Measurements from ENCODE around the gene EBI3. TPM values are rescaled to one million over a fixed set of nuclear protein-coding genes. Genes with fewer than 3 reads are reported as not detected.

The EBI3 gene
- total and polyA plus RNA-seq, 2 of the 13 experiments (the other 11 are each of a cell fraction or from before 2014, with no cell fraction given): 3.4 TPM; not detected in 1

DNA sequence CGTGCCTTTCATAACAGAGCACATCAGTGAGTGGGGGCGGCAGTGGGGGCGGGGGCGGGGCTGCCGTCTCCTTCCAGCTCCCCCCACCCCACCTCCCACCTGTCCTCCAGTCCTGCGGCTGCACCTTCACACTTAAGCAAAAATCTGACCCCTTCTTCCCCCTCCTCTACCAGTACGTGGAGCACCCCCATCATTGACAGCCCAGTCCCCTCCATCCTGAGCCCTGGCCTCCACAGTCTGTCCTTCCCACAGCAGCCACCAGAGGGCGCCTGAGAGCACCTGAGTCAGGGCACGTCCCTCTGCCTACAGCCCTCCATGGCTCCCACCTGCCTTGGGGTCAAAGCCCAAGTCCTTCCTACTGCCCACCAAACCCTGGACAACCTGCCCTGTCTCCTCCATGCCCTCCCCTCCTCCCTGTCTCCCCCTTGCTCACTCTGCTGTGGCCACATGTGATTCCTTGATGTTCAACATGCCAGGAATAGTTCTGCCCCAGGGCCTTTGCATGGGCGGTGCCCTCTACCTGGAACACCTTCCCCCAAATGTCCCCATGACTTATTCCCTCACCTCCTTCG is 4.0 kb downstream of the EBI3 start (continued):
- TF ChIP-seq ZNF709 (CRISPR knock-in tag; IDR thresholded peaks at IDR 0.05) (no peak), YY1 (IDR thresholded peaks at IDR 0.05; ENCODE audit: insufficient read depth, insufficient replicate concordance, low read depth, low read length) (peak; percentile 34), ZNF136 (CRISPR knock-in tag; IDR thresholded peaks at IDR 0.05; ENCODE audit: low read depth) (no peak), ZMYM2 (CRISPR knock-in tag; IDR thresholded peaks at IDR 0.05) (peak; percentile 94), HNF4G (IDR thresholded peaks at IDR 0.05; ENCODE audit: borderline replicate concordance, low read depth, low read length) (no peak), HNF4G (CRISPR knock-in tag; IDR thresholded peaks at IDR 0.05; ENCODE audit: borderline replicate concordance, low read depth) (no peak), ZNF883 (CRISPR knock-in tag; IDR thresholded peaks at IDR 0.05; ENCODE audit: not compliant biosample characterization) (no peak), DMAP1 (CRISPR knock-in tag; IDR thresholded peaks at IDR 0.05) (no peak), MEF2D (CRISPR knock-in tag; IDR thresholded peaks at IDR 0.05) (no peak), KAT2B (IDR thresholded peaks at IDR 0.05; ENCODE audit: borderline replicate concordance, low read depth, low read length) (no peak), ZNF350 (CRISPR knock-in tag; IDR thresholded peaks at IDR 0.05; ENCODE audit: borderline replicate concordance, low read depth) (peak; percentile 53; the same call in 1 of the 2 replicates), ZNF577 (CRISPR knock-in tag; IDR thresholded peaks at IDR 0.05; ENCODE audit: borderline replicate concordance, low read depth) (no peak), SIN3A (IDR thresholded peaks at IDR 0.05; ENCODE audit: borderline replicate concordance, low read depth, low read length) (no peak), RXRB (CRISPR knock-in tag; IDR thresholded peaks at IDR 0.05; ENCODE audit: borderline replicate concordance) (peak; percentile 50; the same call in 1 of the 2 replicates), ZNF777 (CRISPR knock-in tag; IDR thresholded peaks at IDR 0.05) (no peak), RORA (CRISPR knock-in tag; IDR thresholded peaks at IDR 0.05) (no peak), MED1 (CRISPR knock-in tag; IDR thresholded peaks at IDR 0.05) (0 out of 2 replicates have a peak, but pooled peaks have one; percentile 30), KMT2A (CRISPR knock-in tag; IDR thresholded peaks at IDR 0.05) (no peak), HCFC1 (IDR thresholded peaks at IDR 0.05; ENCODE audit: low read depth, low read length) (no peak), SMC3 (IDR thresholded peaks at IDR 0.05; ENCODE audit: low read length) (peak; percentile 16; the same call in 1 of the 2 replicates), CBFB (CRISPR knock-in tag; IDR thresholded peaks at IDR 0.05) (no peak), SAP130 (CRISPR knock-in tag; IDR thresholded peaks at IDR 0.05; ENCODE audit: low read depth) (no peak), POLR2A (IDR thresholded peaks at IDR 0.05; ENCODE audit: insufficient read depth in 1 of 2, low read depth in 2 of 2, low read length in 2 of 2) (no peak), POLR2AphosphoS2 (IDR thresholded peaks at IDR 0.05; ENCODE audit: low read depth, low read length) (no peak), ZNF44 (CRISPR knock-in tag; IDR thresholded peaks at IDR 0.05) (no peak)
- TF ChIP-seq, protein P1, sequence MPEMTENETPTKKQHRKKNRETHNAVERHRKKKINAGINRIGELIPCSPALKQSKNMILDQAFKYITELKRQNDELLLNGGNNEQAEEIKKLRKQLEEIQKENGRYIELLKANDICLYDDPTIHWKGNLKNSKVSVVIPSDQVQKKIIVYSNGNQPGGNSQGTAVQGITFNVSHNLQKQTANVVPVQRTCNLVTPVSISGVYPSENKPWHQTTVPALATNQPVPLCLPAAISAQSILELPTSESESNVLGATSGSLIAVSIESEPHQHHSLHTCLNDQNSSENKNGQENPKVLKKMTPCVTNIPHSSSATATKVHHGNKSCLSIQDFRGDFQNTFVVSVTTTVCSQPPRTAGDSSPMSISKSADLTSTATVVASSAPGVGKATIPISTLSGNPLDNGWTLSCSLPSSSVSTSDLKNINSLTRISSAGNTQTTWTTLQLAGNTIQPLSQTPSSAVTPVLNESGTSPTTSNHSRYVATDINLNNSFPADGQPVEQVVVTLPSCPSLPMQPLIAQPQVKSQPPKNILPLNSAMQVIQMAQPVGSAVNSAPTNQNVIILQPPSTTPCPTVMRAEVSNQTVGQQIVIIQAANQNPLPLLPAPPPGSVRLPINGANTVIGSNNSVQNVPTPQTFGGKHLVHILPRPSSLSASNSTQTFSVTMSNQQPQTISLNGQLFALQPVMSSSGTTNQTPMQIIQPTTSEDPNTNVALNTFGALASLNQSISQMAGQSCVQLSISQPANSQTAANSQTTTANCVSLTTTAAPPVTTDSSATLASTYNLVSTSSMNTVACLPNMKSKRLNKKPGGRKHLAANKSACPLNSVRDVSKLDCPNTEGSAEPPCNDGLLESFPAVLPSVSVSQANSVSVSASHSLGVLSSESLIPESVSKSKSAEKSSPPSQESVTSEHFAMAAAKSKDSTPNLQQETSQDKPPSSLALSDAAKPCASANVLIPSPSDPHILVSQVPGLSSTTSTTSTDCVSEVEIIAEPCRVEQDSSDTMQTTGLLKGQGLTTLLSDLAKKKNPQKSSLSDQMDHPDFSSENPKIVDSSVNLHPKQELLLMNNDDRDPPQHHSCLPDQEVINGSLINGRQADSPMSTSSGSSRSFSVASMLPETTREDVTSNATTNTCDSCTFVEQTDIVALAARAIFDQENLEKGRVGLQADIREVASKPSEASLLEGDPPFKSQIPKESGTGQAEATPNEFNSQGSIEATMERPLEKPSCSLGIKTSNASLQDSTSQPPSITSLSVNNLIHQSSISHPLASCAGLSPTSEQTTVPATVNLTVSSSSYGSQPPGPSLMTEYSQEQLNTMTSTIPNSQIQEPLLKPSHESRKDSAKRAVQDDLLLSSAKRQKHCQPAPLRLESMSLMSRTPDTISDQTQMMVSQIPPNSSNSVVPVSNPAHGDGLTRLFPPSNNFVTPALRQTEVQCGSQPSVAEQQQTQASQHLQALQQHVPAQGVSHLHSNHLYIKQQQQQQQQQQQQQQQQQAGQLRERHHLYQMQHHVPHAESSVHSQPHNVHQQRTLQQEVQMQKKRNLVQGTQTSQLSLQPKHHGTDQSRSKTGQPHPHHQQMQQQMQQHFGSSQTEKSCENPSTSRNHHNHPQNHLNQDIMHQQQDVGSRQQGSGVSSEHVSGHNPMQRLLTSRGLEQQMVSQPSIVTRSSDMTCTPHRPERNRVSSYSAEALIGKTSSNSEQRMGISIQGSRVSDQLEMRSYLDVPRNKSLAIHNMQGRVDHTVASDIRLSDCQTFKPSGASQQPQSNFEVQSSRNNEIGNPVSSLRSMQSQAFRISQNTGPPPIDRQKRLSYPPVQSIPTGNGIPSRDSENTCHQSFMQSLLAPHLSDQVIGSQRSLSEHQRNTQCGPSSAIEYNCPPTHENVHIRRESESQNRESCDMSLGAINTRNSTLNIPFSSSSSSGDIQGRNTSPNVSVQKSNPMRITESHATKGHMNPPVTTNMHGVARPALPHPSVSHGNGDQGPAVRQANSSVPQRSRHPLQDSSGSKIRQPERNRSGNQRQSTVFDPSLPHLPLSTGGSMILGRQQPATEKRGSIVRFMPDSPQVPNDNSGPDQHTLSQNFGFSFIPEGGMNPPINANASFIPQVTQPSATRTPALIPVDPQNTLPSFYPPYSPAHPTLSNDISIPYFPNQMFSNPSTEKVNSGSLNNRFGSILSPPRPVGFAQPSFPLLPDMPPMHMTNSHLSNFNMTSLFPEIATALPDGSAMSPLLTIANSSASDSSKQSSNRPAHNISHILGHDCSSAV (CRISPR knock-in tag; IDR thresholded peaks at IDR 0.05; ENCODE audit: borderline replicate concordance): no peak
